ENCODE results near the gene STK25. TPM values are rescaled to one million over a fixed set of nuclear protein-coding genes. Genes with fewer than 3 reads are reported as not detected.

The STK25 gene
- total RNA-seq, 1 donor from 2014 or later = 296 TPM

GRCh38 chr2:241553981-241554380, 45.6 kb upstream of the STK25 start:
- H3K27me3 Mint-ChIP-seq (ENCODE audit: unreplicated experiment) = peaks cover 15% of the 10 kb centered on the region

GRCh38 chr2:241553512-241553830, 45.1 kb upstream of the STK25 start:
- no peaks in the 10 kb centered on the region for H3K9me3 Mint-ChIP-seq (ENCODE audit: unreplicated experiment)
- H3K27ac Mint-ChIP-seq (ENCODE audit: unreplicated experiment) = peak overlapping the region; percentile 65
- peaks cover 5% of the 10 kb centered on the region for H3K36me3 Mint-ChIP-seq (ENCODE audit: low read depth, unreplicated experiment)
- peak overlapping the region; percentile 66 for H3K4me3 Mint-ChIP-seq (ENCODE audit: unreplicated experiment)
- TF ChIP-seq, protein P1, sequence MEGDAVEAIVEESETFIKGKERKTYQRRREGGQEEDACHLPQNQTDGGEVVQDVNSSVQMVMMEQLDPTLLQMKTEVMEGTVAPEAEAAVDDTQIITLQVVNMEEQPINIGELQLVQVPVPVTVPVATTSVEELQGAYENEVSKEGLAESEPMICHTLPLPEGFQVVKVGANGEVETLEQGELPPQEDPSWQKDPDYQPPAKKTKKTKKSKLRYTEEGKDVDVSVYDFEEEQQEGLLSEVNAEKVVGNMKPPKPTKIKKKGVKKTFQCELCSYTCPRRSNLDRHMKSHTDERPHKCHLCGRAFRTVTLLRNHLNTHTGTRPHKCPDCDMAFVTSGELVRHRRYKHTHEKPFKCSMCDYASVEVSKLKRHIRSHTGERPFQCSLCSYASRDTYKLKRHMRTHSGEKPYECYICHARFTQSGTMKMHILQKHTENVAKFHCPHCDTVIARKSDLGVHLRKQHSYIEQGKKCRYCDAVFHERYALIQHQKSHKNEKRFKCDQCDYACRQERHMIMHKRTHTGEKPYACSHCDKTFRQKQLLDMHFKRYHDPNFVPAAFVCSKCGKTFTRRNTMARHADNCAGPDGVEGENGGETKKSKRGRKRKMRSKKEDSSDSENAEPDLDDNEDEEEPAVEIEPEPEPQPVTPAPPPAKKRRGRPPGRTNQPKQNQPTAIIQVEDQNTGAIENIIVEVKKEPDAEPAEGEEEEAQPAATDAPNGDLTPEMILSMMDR (IDR thresholded peaks at IDR 0.05; ENCODE audit: unreplicated experiment) = no peak
- H3K27me3 Mint-ChIP-seq (ENCODE audit: unreplicated experiment) = peaks cover 15% of the 10 kb centered on the region
- no peak for DNase-seq (ENCODE audit: low spot score)
- H3K4me1 Mint-ChIP-seq (ENCODE audit: unreplicated experiment) = peaks cover 38% of the 10 kb centered on the region

More at GRCh38 chr2:241553981-241554380, 45.6 kb upstream of the STK25 start:
- TF ChIP-seq, protein P1 (IDR thresholded peaks at IDR 0.05; ENCODE audit: unreplicated experiment) = no peak
- H3K36me3 Mint-ChIP-seq (ENCODE audit: low read depth, unreplicated experiment) = peaks cover 5% of the 10 kb centered on the region
- H3K4me3 Mint-ChIP-seq (ENCODE audit: unreplicated experiment) = no peak overlapping the region
- H3K9me3 Mint-ChIP-seq (ENCODE audit: unreplicated experiment) = no peaks in the 10 kb centered on the region
- peaks cover 38% of the 10 kb centered on the region for H3K4me1 Mint-ChIP-seq (ENCODE audit: unreplicated experiment)
- peak overlapping the region; percentile 36 for H3K27ac Mint-ChIP-seq (ENCODE audit: unreplicated experiment)
- no peak for DNase-seq (ENCODE audit: low spot score)

GRCh38 chr2:241551998-241552737, 43.8 kb upstream of the STK25 start:
- H3K36me3 Mint-ChIP-seq (ENCODE audit: low read depth, unreplicated experiment) = no peaks in the 10 kb centered on the region
- H3K27ac Mint-ChIP-seq (ENCODE audit: unreplicated experiment) = no peak overlapping the region
- TF ChIP-seq, protein P1 (IDR thresholded peaks at IDR 0.05; ENCODE audit: unreplicated experiment) = no peak
- peaks cover 36% of the 10 kb centered on the region for H3K4me1 Mint-ChIP-seq (ENCODE audit: unreplicated experiment)
- H3K9me3 Mint-ChIP-seq (ENCODE audit: unreplicated experiment) = no peaks in the 10 kb centered on the region
- peaks cover 13% of the 10 kb centered on the region for H3K27me3 Mint-ChIP-seq (ENCODE audit: unreplicated experiment)
- DNase-seq (ENCODE audit: low spot score) = no peak
- H3K4me3 Mint-ChIP-seq (ENCODE audit: unreplicated experiment) = no peak overlapping the region

- Mint-ChIP-seq H3K4me1 (ENCODE audit: unreplicated experiment) (peaks cover 39% of the 10 kb centered on the region), H3K4me3 (ENCODE audit: unreplicated experiment) (no peak overlapping the region), H3K9me3 (ENCODE audit: unreplicated experiment) (no peaks in the 10 kb centered on the region), H3K27ac (ENCODE audit: unreplicated experiment) (no peak overlapping the region), H3K27me3 (ENCODE audit: unreplicated experiment) (peaks cover 13% of the 10 kb centered on the region), H3K36me3 (ENCODE audit: low read depth, unreplicated experiment) (no peaks in the 10 kb centered on the region)
- TF ChIP-seq, protein P1 (IDR thresholded peaks at IDR 0.05; ENCODE audit: unreplicated experiment) = no peak
- no peak for DNase-seq (ENCODE audit: low spot score)
Measured at GRCh38 chr2:241551599-241551997, 43.2 kb upstream of the STK25 start.

All from endothelial cell (in vitro differentiated cells).